ENCODE data around the gene ZNF444. TPM values are rescaled to one million over a fixed set of nuclear protein-coding genes. Genes with fewer than 3 reads are reported as not detected.

ZNF444 gene
- total and polyA plus RNA-seq, 4 donors = 6.1 to 30.4 (median 21.0) TPM

GRCh38 chr19:56098731-56099568 is 42.1 kb upstream of the ZNF444 start:
- Histone ChIP-seq H3K27me3 (ENCODE audit: control insufficient read depth in 4 of 4, insufficient read depth in 4 of 4, low read length in 3 of 4) (no peaks in the 10 kb centered on the region), H3K9ac (ENCODE audit: low read depth in 1 of 2, low read length in 2 of 2) (no peak overlapping the region), H3K4me3 (ENCODE audit: low read depth in 1 of 3, low read length in 3 of 3) (no peak overlapping the region), H3K27ac (ENCODE audit: low read depth in 1 of 2, low read length in 2 of 2) (no peak overlapping the region), H3K9me3 (ENCODE audit: control insufficient read depth in 4 of 4, low read length in 3 of 4) (no peaks in the 10 kb centered on the region), H3K36me3 (ENCODE audit: control insufficient read depth in 4 of 4, insufficient read depth in 3 of 4, low read depth in 1 of 4, low read length in 3 of 4) (peaks cover 8 to 40% (median 16%) of the 10 kb centered on the region in 4 donors), H3K4me1 (ENCODE audit: control insufficient read depth in 4 of 4, insufficient read depth in 4 of 4, low read length in 3 of 4) (peaks cover 0 to 2% (median 0%) of the 10 kb centered on the region in 4 donors)
- WGBS = 92% methylated on average over 33 of the region's 34 CpGs
- TF ChIP-seq ATF3 (IDR thresholded peaks at IDR 0.05) = no peak
- no peak for TF ChIP-seq GABPA (IDR thresholded peaks at IDR 0.05 in 1 of 2, conservative IDR thresholded peaks at IDR 0.05 in 1 of 2)
- no peak for TF ChIP-seq MAX (IDR thresholded peaks at IDR 0.05)
- TF ChIP-seq EGR1 (IDR thresholded peaks at IDR 0.05; ENCODE audit: low read depth in 2 of 2) = no peak
- no peak for TF ChIP-seq YY1 (IDR thresholded peaks at IDR 0.05)
- no peak for TF ChIP-seq FOXA1 (IDR thresholded peaks at IDR 0.05)
- TF ChIP-seq FOXA2 (IDR thresholded peaks at IDR 0.05) = no peak
- TF ChIP-seq HNF4A (conservative IDR thresholded peaks at IDR 0.05) = no peak
- TF ChIP-seq RXRA (IDR thresholded peaks at IDR 0.05) = no peak
- TF ChIP-seq TAF1 (conservative IDR thresholded peaks at IDR 0.05) = no peak
- DNase-seq (ENCODE audit: low spot score) = no peak

- H3K4me1 ChIP-seq (ENCODE audit: control insufficient read depth in 4 of 4, insufficient read depth in 4 of 4, low read length in 3 of 4) = peaks cover 0 to 6% (median 5%) of the 10 kb centered on the region in 4 donors
- no peak for TF ChIP-seq CTCF (IDR thresholded peaks at IDR 0.05; ENCODE audit: low read depth, low read length, missing input control)
- TF ChIP-seq REST (IDR thresholded peaks at IDR 0.05) = no peak
- no peak for TF ChIP-seq NR2F2 (IDR thresholded peaks at IDR 0.05)
- no peak for TF ChIP-seq HNF4A (conservative IDR thresholded peaks at IDR 0.05)
- TF ChIP-seq HNF4G (IDR thresholded peaks at IDR 0.05) = no peak
- no peak for TF ChIP-seq FOXA2 (IDR thresholded peaks at IDR 0.05)
- TF ChIP-seq RXRA (IDR thresholded peaks at IDR 0.05) = no peak
- TF ChIP-seq GABPA (IDR thresholded peaks at IDR 0.05 in 1 of 2, conservative IDR thresholded peaks at IDR 0.05 in 1 of 2) = no peak
- TF ChIP-seq TAF1 (conservative IDR thresholded peaks at IDR 0.05) = no peak
- no peak for TF ChIP-seq FOXA1 (IDR thresholded peaks at IDR 0.05)
- no peak for TF ChIP-seq RAD21 (IDR thresholded peaks at IDR 0.05)
- no peak for TF ChIP-seq YY1 (IDR thresholded peaks at IDR 0.05)
- TF ChIP-seq JUND (IDR thresholded peaks at IDR 0.05) = no peak
- no peak for TF ChIP-seq SP1 (IDR thresholded peaks at IDR 0.05)
- TF ChIP-seq ZBTB33 (IDR thresholded peaks at IDR 0.05) = no peak
- TF ChIP-seq MAX (IDR thresholded peaks at IDR 0.05) = no peak
- TF ChIP-seq EGR1 (IDR thresholded peaks at IDR 0.05; ENCODE audit: low read depth in 2 of 2) = no peak
- H3K27ac ChIP-seq (ENCODE audit: low read depth in 1 of 2, low read length in 2 of 2) = no peak overlapping the region
- 95% methylated on average over 30 of the region's 31 CpGs for WGBS
- H3K27me3 ChIP-seq (ENCODE audit: control insufficient read depth in 4 of 4, insufficient read depth in 4 of 4, low read length in 3 of 4) = no peaks in the 10 kb centered on the region
- no peaks in the 10 kb centered on the region for H3K9me3 ChIP-seq (ENCODE audit: control insufficient read depth in 4 of 4, low read length in 3 of 4)
- H3K9ac ChIP-seq (ENCODE audit: low read depth in 1 of 2, low read length in 2 of 2) = no peak overlapping the region
- peaks cover 8 to 40% (median 16%) of the 10 kb centered on the region in 4 donors for H3K36me3 ChIP-seq (ENCODE audit: control insufficient read depth in 4 of 4, insufficient read depth in 3 of 4, low read depth in 1 of 4, low read length in 3 of 4)
- no peak for DNase-seq (ENCODE audit: low spot score)
- H3K4me3 ChIP-seq (ENCODE audit: low read depth in 1 of 3, low read length in 3 of 3) = no peak overlapping the region
Observed at GRCh38 chr19:56099638-56100539, 41.2 kb upstream of the ZNF444 start.
